NCI-H82 (cell line): ENCODE results near the gene IGFN1.

Experiments
- DNase-seq: peaks from one replicate; lab custom pipeline; 2025; lab: John Stamatoyannopoulos, UW

The IGFN1 gene

DNA sequence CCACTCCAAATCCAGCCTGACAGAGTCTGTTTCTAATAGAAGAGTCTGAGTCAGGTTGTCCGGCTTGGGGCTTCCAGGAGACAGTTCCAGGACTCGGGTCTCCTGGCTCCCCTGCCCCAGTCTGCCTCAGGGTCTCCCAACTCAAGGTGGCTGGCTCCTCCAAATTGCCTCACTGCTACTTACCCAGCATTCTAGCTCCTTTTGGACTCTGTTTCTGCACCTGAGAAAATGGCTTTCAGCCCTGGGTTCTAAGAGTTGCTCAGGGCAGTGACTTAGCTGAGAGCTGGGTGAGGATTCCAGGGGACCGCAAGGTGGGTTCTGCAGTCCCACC lies 5.5 kb upstream of the IGFN1 start:
- no peak for DNase-seq

DNA sequence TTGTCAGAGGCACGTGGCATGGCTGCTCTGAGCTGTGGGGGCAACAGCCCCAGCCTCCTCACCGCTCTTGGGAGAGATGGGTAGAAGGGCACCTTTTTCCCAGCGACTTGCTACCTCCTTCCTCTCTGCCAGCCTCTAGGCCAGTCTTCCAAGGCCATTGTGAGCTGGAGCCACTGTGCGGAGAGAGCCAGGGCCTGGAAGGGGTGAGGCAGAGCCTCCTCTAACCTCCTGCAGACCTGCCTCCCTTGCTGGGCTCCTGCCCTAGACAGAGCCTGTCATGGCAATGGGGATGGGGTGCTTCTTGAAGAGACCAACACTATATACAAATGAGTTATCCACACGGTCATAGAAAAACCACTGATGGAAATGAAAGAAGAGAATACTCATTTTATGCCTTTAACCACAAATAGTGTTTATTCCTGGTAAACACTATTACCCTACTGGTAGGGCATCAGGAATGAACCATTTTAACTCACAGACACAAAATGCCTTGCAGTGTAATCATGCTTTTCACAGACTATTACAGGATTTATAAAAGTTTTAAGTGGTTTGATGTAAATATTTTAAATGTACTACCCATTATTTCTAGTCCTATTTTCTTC lies 5.0 kb upstream of the IGFN1 start:
- no peak for DNase-seq

DNA sequence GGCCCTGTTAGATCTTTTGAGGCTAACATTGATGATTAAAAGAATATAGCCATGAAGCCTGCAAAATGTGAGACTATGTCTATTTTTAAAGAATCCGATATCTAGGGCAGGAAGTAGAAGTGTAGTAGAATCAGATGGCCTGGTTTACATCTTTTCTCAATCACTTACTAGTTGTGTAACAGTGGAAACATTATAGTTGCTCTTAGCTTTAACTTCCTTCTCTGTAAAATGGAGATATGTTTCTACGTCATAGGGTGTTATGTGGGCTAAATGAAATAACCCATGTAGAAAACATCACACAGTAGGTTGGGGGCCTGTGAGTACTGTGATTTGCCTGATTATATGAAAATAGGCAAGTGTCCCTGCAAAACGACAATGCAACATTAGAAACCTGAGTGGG lies 4.4 kb upstream of the IGFN1 start:
- DNase-seq = no peak

DNA sequence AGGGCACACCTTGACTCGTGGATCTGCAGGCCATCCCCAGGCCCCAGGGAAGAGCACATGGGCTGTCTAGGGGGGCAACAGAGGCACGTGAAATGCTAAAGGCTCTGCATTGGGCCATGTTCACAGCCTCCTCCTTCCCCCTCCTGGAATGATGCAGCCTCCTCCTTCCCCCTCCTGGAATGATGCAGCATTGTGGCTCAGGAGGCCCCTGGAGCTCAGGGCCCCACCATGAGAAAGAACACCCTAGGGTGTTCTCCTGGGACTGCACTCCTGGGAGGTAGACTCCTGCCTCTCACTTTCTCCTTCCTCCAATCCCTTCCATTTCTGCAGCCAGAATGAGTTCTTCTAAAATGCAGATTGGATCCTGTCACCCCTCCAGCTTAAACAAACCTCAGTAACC lies 1.5 kb upstream of the IGFN1 start:
- DNase-seq = no peak

DNA sequence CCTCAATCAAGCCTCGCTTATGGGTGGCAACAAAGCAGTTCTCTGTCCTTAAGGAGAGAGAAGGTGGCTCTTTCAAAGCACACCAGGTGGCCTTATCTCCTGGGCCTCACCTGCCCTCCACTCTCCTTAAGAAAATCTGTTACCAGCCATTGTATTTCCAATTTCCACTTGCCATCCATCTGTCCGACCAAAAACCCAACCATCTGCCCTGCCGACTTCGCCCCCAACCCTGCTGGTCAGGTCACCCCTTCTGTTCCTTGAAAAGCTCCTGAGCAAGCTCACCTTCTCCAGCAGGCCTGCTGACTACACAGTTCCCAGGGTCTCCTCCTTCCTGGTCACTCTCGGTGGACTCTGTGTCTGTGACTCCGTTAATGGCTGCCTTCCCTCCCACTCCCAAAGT lies 619 bp upstream of the IGFN1 start:
- DNase-seq = peak; percentile 59

DNA sequence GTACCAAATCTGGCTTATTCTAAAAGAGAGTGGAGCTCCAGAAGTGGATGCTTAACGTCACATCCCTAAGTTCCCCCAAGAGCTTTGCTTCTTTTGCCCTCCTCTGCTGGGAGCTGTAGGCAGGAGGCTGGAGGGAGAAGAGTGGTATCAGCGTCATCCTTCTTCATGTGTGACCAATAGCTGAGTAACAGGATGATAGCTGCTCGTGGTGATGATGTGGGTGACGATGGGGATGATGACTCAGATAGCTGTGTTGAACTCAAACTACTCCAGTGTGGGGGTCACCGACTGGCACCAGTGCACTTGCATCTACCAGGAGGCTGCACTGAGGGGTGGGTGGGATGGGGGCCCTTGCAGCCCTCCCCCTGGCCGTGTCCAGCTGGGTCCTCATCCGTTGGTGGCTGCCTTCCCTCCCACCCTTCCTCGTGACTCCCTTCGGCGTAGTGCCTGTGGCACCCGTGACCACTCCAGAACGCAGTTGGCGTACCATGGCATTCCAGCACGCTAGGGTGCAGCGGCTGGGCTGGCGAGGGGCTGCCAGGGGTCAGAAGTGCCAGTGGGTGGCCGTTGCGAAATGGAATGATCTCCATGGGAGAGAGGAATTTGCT lies 1.1 kb downstream of the IGFN1 start:
- DNase-seq = no peak

DNA sequence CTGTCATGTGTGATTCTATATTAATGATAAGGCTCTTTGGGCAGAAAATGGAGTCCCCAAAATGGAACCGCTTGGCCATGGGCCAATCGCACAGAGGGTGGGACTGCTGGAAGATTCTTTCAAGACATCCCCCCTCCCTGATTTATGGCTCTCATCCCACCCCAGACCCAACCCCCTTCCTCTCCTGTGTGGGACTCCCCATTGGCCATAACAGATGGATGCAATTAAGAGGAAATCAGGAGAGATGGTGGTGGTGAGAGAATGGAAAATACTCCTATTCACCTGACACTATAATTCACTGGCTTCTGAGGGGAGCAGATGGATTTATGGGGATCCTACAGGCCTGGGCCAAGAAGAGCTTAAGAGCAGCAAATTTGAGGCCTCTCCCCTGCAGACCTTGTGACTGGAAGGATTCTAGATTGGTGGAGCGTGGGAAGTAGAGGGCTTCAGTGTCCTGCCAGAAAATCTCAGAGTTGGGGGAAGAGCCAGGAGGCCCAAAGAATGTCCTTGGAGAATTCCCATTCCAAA lies 1.7 kb downstream of the IGFN1 start:
- no peak for DNase-seq

DNA sequence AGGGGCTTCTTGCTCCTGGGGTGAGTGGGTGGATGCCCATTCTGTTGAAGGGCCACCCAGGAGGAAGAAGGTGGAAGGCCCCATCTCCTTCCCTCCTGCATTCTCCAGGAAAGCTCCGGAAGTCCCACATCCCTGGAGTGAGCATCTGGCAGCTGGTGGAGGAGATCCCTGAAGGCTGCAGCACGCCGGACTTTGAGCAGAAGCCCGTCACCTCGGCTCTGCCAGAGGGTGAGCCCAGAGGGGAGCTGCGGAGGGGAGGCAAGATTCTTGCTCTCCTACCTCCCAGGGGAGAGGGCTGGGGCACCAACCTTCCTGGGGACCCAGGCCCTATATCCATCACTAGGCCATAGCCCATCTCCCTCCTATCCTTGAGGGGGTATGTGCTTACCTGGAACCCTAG lies 3.4 kb downstream of the IGFN1 start:
- DNase-seq = no peak

DNA sequence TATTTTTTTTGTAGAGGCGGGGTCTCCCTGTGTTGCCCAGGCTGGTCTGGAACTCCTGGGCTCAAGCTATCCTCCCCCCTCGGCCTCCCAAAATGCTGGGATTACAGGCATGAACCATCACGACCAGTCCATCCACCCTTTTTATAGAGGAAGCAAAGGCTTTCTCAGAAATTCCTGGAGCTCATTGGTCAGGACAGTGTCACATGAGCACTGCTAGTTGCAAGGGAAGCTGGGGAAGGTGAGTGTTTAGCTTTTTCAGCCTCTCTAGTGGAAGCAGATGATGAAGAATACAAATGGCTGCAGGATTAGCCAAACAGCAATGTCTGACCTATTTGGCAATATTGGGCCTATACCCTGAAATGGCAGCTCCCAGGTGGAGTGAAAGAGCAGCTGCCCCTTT lies 8.0 kb downstream of the IGFN1 start:
- DNase-seq = no peak

DNA sequence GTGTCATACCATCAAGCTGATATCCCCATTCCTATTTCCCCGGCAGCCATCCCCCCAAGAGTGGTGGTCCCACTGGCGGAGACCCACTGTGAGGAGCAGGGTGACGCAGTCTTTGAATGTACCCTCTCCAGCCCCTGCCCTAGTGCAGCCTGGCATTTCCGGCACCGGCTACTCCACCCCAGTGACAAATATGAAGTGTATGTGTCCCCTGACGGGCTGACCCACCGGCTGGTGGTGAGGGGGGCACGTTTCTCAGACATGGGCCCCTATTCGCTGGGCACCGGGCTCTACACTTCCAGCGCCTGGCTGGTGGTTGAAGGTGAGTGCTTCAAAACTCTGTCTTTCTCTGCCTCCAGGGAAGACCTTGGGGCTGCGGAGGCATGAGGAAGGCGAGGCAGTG lies 14.4 kb downstream of the IGFN1 start:
- no peak for DNase-seq

DNA sequence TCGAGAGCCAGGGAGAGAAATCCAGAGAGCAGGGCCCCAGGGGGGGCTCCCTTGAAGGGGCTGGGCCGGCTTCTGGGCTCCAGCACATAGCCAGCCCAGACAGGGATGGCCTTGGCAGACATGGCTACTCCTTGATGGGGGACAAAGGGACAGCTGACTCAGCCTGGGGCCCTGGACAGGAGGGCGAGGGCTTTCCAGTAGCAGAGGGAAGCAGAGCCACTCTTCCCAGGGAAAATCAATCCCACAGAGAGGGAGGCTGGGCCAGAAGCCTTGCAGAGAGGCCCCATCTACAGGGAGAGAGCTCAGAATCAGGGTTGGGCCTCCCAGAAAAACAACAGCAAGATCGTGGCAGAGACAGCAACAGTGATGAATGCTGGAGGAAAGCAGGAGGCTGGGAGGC lies 15.6 kb downstream of the IGFN1 start:
- DNase-seq = no peak

DNA sequence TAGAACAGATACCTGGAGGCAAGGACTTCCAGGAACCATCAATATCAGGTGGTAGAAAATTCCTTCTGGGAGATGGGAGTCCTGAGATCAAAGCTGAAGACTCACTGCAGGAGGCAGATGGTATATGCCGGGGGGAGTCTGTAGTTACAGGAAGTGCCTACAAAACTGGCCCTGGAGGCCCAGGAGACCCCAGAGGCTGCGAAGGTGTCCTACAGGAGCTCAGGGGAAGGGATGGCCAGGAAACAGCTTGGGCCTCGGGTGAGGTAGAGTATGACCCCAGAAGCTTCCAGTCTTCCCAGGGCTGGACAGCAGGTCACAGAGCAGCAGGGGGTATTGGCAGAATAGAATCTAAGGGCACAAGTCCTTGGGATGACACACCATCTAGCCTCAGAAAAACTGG lies 16.4 kb downstream of the IGFN1 start:
- DNase-seq = no peak

DNA sequence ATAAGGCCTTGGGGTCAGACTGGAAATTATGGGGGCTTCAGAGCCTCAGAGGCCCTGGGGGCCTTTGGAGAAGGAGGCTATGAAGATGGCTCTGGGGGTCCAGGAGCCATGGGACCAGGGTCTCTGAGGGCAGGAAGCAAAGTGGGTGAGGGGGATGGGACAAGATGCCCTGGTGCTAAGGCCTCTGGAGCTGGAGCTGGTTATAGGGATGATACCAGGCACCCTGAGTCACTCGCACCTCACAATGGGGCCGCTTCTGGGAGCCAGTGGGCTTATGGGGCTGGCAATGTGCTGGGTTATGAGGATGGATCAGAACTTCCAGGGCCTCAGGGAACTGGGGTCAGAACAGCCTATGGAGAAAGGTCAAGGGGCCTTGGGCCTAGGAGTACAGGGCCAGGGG lies 17.6 kb downstream of the IGFN1 start:
- no peak for DNase-seq

DNA sequence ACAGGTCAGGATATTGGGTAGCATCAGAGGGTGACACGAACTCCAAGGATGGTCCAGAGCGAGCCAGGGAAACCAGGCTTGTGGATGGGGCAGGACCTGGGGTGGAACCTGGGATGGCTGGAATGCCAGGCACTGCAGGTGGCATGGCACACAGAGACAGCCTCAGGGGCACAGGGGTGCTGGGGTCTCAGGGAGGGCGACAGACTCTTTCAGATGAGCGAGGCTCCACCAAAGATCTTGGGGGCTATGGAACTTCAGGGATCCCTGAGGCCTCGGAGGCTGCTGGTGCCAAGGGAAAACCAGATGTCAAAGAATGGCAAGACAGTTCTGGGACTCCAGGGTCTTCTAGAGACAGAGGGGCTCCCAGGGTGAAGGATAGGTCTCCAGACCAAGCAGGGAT lies 21.4 kb downstream of the IGFN1 start:
- DNase-seq = no peak

DNA sequence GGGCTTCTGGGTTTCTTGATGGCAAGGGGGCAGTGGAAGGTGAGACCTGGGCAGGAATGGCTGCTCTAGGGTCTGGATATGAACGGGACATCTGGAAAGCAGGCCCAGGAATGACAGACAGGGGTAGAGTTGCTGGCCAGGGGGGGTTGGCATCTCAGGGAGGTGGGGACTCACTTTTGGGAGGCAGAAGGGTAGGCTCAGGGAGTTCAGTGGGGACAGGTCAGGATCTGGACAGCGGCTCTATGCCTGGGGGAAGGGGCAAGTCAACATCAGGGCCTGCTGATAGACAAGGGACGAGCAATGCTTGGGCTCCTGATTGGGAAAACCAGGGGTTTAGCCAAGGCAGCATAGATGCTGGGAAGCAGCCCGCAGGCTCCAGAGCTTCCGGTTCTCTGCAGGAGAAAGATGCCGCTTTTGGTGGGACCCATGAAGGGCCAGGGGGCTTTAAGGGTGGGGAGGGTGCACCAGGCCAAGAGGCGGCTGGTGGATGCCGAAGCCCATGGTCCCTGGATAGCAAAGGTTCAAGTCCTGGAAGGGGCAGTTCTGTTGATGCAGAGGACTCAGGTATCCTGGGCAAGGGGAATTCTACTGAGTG lies 21.9 kb downstream of the IGFN1 start:
- no peak for DNase-seq

DNA sequence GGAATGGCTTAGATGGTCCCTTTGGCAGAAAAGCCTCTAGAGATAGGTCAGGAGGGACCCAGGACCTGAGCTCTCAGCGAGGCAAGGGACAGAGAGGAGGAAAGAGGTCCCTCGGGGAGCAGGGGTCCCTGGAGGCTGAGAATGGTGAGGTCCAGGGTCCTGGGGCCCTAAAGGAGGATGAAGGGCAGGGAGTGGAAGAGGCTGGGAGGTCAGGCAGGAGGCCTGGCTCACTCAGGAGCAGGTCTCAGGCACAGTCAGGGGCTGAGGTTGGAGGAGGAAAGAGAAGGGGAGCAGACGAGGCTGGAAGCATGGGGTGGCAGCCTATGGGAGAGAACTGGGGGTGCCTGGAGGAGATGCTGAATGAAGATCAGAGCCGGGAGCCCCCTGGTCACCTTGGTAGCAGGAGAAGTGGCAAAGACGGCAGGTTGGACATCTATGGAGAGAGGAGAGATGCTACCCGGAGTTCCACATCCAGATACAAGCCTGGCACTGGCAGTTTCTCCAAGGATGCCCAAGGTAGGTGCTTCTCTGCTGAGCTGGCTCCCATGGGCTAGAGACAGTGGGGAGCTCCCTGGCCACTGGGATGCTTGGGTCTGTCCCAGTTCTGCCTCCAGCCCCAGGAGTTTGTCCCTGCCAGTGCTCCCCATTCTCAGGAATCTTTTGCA lies 22.6 kb downstream of the IGFN1 start:
- DNase-seq = no peak

DNA sequence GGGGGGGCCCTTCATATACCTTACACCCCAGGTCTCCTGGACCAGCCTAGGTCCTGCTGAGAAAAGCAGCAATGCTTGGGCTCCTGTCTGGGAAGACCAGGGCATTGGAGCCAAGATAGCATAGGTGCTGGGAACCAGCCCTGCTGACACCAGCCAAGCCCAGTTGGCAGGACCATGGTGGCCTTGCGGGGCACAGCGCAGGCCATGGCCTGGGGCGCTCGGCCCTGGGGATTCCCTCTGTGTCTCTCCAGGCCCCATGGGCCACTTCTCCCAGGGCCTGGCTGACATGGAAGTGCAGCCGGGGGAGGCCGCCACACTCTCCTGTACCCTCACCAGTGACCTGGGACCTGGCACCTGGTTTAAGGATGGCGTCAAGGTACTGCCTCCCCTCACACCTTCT lies 23.3 kb downstream of the IGFN1 start:
- DNase-seq = no peak

DNA sequence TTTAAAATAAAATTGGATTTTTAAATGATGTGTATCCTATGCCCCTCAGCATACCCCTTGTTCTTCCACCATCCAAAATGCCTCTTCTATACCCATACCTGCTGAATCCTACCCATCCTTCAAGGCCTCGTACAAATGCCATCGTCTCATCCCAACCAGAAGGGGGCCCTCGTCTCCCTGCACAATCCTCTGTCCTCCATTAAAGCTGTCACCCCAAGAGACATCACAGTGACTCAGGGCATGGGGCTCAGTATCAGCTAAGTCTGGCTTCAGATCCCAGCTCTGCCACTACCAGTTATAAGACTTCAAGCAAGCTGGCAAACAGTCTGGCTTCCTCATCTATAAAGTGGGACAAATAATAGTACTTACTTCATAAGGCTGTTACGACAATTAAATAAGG lies 23.8 kb downstream of the IGFN1 start:
- peak; percentile 40 for DNase-seq

DNA sequence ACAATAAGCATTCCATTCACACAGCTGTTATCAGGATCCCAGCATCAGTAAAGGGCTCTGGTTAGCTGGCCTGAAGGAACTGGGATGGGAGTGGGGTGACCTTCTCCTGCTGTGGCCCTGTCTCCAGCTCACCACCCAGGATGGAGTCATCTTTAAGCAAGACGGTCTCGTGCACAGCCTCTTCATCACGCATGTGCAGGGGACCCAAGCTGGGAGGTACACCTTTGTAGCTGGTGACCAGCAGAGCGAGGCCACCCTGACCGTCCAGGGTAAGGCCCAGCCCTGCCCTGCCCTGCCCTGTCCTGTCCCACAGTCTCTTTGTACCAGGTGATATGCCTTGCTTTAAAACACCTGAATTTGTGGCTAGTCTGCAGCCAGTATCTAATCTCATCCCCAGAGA lies 24.3 kb downstream of the IGFN1 start:
- no peak for DNase-seq

DNA sequence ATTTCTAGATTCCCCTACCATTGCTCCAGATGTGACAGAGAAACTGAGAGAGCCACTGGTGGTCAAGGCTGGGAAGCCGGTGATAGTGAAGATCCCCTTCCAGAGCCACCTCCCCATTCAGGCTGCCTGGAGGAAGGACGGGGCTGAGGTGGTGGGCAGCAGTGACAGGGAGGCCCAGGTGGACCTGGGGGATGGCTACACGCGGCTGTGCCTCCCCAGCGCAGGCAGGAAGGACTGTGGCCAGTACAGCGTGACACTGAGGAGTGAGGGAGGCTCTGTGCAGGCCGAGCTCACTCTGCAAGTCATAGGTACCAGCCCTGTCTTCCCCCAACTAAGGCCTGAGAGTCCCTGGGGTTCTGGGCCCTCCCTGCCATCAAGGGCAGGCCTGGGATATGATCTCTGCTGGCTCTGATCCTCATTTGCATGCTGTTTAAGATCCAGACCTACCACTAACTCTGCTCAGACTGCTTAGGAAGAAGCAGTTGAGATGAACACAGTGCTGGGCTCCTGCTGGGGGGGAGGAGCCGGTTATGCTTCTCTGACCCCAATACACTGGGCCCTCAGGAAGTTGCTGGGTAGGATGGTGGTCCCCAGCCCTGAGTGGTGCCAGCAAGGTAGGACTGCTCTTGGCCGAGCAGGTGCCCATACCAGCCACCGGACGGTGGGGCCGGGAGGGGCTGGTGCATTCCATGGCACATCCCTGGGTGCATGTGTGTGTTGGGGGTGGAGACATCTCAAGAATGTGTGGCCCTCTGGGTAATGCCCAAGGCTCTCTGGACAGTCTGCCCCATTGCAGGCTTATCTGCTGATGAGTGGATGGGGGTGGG lies 25.1 kb downstream of the IGFN1 start:
- no peak for DNase-seq

DNA sequence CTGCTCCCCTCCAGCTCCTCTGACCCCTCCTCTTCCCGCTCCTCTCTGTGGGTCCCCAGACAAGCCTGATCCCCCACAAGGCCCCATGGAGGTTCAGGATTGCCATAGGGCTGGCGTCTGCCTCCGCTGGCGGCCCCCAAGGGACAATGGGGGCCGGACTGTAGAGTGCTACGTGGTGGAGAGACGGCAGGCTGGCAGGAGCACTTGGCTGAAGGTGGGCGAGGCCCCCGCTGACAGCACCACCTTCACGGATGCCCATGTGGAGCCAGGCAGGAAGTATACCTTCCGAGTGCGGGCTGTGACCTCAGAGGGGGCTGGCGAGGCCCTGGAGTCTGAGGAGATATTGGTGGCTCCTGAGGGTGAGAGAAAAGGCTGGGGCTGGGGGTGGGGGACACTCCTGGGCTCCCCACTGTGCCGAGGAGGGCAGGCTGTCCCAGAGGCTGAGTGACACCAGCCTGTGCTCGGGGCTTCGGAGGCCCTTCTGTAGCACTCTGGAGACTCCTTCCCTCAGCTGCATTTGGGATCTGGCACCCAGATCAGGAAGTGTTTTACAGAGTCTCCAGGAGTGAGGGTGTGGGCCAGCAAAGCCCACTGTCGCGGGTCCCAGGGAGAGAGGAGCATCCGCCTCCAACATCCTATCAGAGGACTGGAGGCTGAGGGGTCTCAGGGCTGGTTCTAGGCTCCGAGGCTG lies 25.9 kb downstream of the IGFN1 start:
- DNase-seq = no peak

DNA sequence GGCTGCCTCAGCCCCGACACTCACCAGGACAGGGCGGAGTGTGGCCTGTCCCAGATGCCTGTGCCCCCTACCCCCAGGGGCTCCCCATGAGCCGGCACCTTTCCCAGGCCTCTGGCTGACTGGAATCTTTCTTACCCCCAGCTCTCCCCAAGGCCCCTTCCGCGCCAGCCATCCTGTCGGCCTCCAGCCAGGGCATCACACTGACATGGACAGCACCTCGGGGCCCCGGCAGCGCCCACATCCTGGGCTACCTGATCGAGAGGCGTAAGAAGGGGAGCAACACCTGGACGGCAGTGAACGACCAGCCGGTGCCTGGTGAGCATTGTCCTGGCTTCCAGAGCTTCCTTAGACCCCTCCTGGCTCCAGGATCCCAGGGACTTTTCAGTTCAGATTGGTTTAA lies 26.5 kb downstream of the IGFN1 start:
- no peak for DNase-seq
